ENCODE data around the gene PCNX2.

PCNX2 gene

DNA sequence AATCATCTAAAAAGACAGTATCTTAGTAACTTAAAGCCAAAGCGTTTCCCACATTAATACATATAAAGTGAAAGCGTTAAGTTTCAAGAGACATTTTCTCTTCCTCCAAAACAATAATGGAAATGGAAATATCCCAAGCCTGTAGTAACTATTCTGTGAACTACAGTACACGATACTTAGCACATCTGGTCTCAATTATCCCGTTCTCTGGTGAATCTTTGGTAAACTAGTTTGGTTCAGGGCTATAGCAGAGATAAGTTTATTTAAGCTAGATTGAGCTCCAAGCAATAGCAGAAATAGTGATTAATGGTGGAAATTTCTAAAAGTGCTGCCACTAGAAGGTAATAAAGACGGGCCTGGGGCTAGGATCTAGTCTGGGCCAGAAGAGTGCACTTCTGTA lies 55.2 kb downstream of the PCNX2 start:
- H3K9me3 Mint-ChIP-seq = no peaks in the 10 kb centered on the region
- peaks cover 15% of the 10 kb centered on the region for H3K36me3 Mint-ChIP-seq (ENCODE audit: low read depth)
- H3K4me3 Mint-ChIP-seq = no peak overlapping the region
- no peaks in the 10 kb centered on the region for H3K4me1 Mint-ChIP-seq (ENCODE audit: low read depth)
- no peaks in the 10 kb centered on the region for H3K27me3 Mint-ChIP-seq
- H3K27ac Mint-ChIP-seq = no peak overlapping the region

DNA sequence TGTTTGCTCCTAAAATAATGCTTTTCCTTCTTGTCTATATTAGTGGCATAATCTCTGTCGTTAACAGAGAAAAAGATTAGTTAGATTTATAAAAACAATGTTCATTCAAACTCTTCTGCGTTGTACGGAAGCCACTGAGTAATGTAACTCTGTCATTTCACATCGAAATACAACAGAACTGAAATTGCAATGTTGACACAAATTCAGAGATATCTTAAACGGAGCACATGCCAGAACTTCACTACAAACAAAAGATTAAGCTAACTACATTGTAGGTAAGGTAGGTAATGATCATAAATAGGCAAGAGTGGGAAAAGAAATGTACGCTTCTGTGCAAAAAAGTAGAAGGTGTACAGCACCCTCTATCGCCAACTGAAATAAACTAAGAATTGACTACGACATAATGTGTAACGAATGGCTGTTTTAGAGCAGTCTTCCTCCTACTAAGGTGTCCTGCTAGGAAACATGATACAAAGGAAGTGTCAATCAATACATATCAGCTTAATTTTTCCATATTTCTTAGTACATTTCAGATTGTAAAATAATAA lies 56.6 kb downstream of the PCNX2 start:
- H3K9me3 Mint-ChIP-seq = no peaks in the 10 kb centered on the region
- H3K36me3 Mint-ChIP-seq (ENCODE audit: low read depth) = peaks cover 16% of the 10 kb centered on the region
- H3K4me3 Mint-ChIP-seq = no peak overlapping the region
- H3K27me3 Mint-ChIP-seq = no peaks in the 10 kb centered on the region
- H3K27ac Mint-ChIP-seq = no peak overlapping the region
- H3K4me1 Mint-ChIP-seq (ENCODE audit: low read depth) = no peaks in the 10 kb centered on the region

DNA sequence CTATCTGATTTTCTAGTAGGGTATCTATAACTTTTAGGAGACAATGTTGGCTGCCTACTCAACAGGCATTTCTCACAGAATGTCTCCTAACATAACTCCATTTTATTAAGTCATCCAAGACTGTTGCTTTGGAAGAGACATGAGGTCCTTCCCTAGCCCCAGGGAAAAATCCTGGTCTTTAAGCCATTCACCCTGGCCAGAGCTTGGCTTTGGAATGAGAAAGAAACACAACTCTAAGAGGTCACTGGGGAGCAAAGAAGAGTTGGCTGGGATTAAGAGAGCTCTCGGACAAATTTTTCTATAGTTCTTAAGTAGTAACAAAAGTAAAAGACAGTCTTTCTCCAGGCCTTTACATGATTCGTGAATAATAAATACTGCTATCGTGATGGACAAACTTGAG lies 57.9 kb downstream of the PCNX2 start:
- no peaks in the 10 kb centered on the region for H3K9me3 Mint-ChIP-seq
- H3K27me3 Mint-ChIP-seq = no peaks in the 10 kb centered on the region
- no peaks in the 10 kb centered on the region for H3K4me1 Mint-ChIP-seq (ENCODE audit: low read depth)
- H3K27ac Mint-ChIP-seq = no peak overlapping the region
- no peak overlapping the region for H3K4me3 Mint-ChIP-seq
- peaks cover 16% of the 10 kb centered on the region for H3K36me3 Mint-ChIP-seq (ENCODE audit: low read depth)

DNA sequence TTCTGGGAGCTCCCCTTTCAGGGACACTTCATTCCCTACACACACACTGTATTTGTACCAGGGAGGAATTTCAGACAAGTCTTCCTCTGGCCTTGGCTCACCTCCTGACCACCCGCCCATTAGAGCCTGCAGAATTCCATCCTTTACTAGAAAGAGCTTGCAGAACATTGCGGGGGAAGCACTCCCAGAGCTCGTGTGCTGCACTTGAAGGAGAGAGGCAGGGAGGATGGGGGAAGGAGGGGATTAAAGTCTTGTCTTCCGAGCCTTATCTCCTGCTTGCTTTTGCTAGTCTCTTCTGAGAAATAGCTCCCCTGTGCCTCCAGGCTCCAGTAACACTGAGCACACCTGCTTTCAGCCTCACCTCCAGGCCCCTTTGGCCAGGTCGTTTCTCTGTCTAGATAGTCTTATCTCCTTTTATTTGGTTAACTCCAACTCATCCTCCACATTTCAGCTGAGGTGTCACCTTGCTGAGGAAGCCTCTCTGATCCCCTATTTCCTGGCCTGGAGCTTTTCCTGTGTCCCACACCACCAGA lies 62.0 kb downstream of the PCNX2 start:
- Mint-ChIP-seq H3K9me3 (no peaks in the 10 kb centered on the region), H3K36me3 (ENCODE audit: low read depth) (peaks cover 33% of the 10 kb centered on the region), H3K27me3 (no peaks in the 10 kb centered on the region), H3K27ac (no peak overlapping the region), H3K4me1 (ENCODE audit: low read depth) (no peaks in the 10 kb centered on the region), H3K4me3 (no peak overlapping the region)

DNA sequence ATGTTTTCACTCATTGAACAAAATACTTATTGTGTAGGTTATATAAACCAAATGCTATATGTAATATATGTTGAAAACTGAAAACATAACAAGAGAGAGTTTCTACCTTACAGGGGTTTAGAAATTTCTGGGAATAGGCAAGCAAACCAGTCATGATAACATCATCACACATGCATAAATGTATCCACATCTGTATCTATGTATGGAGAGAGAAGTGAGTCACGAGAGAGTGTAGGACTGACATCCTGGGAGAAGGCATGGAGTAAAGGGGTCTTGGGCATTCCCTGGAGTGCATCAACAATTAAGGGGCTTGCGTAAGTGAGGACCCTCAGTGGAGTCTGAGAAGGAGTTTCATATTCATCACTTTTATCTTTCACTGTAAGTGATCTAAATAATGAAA lies 65.5 kb downstream of the PCNX2 start:
- Mint-ChIP-seq H3K9me3 (no peaks in the 10 kb centered on the region), H3K36me3 (ENCODE audit: low read depth) (peaks cover 34% of the 10 kb centered on the region), H3K4me3 (no peak overlapping the region), H3K27ac (no peak overlapping the region), H3K27me3 (no peaks in the 10 kb centered on the region), H3K4me1 (ENCODE audit: low read depth) (no peaks in the 10 kb centered on the region)

DNA sequence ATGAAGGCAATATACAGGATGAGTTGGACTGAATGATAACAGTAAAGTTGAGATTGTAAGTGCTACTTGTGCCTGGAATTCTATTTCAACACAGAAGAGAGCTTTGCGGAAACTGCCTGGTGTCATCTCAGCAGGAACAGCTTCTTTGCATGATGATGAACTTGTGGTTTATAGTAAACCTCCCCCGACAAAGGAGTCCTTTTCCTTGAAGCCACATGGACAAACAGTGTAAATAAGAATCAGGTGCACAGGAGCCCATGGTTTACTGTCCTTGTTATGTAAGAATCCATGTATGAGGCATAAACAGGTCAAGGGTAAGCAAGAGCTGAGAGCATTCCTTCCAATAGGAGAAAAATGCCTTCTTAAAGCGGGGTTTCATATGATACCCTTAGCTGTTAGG lies 66.2 kb downstream of the PCNX2 start:
- H3K4me3 Mint-ChIP-seq = no peak overlapping the region
- no peaks in the 10 kb centered on the region for H3K27me3 Mint-ChIP-seq
- no peak overlapping the region for H3K27ac Mint-ChIP-seq
- no peaks in the 10 kb centered on the region for H3K9me3 Mint-ChIP-seq
- H3K4me1 Mint-ChIP-seq (ENCODE audit: low read depth) = no peaks in the 10 kb centered on the region
- H3K36me3 Mint-ChIP-seq (ENCODE audit: low read depth) = peaks cover 30% of the 10 kb centered on the region

DNA sequence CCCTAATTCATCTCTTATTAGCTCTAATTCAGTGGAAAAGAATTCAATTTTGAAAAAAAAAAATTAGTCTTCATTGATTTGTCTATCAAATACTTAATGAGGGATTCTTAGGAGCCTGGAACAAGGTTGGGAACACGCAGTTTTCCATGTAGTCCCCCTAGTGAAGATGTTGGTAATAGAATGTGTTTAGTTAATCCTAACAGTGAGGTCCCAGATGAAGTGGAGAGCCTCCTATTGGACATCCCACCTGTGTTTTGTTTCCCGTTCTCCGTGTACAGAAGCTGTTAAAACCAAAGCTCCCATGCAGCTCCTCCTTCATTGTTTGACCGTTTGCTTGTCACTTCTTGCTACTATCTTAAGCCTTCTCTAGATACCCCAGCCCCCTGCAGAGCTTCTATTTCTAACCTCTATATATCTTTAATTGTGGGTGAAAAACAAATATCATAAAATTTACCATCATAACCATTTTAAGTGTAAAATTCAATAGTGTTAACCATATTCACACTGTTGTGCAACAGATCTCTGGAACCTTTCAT lies 67.5 kb downstream of the PCNX2 start:
- no peaks in the 10 kb centered on the region for H3K9me3 Mint-ChIP-seq
- H3K27me3 Mint-ChIP-seq = no peaks in the 10 kb centered on the region
- no peak overlapping the region for H3K27ac Mint-ChIP-seq
- no peaks in the 10 kb centered on the region for H3K4me1 Mint-ChIP-seq (ENCODE audit: low read depth)
- H3K4me3 Mint-ChIP-seq = no peak overlapping the region
- peaks cover 29% of the 10 kb centered on the region for H3K36me3 Mint-ChIP-seq (ENCODE audit: low read depth)

DNA sequence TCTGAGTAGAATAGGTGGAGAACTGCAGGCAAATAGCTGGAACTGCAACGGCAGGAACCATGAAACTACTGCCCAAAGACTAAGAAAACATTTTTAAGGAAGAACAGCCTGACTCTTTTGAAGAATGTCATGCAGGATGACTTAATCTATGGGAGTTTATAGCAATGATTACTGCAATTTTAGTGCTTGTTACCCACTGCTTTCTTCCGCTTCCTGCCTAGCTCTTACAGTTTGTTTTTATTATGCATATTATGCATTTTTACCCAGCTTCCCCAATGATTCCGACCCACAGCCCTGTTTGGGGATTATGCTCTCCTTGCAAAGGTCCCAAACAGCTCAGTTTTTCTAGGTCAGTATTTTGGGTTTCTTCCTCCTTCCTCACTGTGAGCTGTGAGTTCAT lies 71.2 kb downstream of the PCNX2 start:
- Mint-ChIP-seq H3K27ac (no peak overlapping the region), H3K9me3 (no peaks in the 10 kb centered on the region), H3K4me1 (ENCODE audit: low read depth) (no peaks in the 10 kb centered on the region), H3K4me3 (no peak overlapping the region), H3K36me3 (ENCODE audit: low read depth) (peaks cover 35% of the 10 kb centered on the region), H3K27me3 (no peaks in the 10 kb centered on the region)

DNA sequence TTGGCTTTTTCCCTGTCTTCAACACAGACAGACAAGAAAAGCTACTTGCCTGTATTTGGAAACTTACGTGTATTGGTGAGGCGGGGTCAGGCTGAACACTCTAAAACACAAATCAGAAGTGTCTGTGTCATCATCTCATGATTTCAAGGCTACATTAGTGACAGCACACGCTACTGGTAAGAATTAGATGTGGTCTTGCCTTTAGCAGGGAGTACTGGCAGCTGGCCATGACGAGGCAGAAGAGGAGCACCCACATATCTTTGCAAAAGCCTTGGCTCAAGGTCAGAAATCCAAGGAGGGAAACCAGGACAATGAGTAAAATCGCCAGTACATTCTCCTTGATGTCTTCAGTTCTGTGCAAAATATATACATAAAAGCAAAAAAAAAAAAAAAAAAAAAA lies 77.7 kb downstream of the PCNX2 start:
- H3K36me3 Mint-ChIP-seq (ENCODE audit: low read depth) = peaks cover 31% of the 10 kb centered on the region
- no peaks in the 10 kb centered on the region for H3K27me3 Mint-ChIP-seq
- H3K9me3 Mint-ChIP-seq = no peaks in the 10 kb centered on the region
- no peak overlapping the region for H3K4me3 Mint-ChIP-seq
- H3K4me1 Mint-ChIP-seq (ENCODE audit: low read depth) = no peaks in the 10 kb centered on the region
- no peak overlapping the region for H3K27ac Mint-ChIP-seq

DNA sequence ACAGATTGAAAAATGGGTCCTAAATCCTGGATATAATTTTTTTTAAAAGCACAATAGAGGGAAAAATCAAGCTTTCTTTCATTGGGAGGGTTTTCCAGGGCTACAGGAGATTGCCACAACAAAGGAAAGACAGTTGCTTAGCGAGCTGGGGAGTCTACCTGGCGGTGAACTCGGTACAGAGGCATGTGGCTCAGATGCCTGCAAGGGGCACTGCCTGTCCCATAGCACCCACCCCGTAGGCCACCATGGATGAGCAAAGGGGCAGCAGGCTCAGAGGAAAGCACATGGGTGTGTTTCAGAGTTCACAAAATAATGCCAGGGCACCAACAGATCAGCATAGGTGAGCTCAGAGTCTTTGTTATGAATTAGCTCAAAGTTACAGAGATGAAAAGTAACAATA lies 79.5 kb downstream of the PCNX2 start:
- H3K27ac Mint-ChIP-seq = no peak overlapping the region
- no peak overlapping the region for H3K4me3 Mint-ChIP-seq
- peaks cover 31% of the 10 kb centered on the region for H3K36me3 Mint-ChIP-seq (ENCODE audit: low read depth)
- H3K9me3 Mint-ChIP-seq = no peaks in the 10 kb centered on the region
- no peaks in the 10 kb centered on the region for H3K4me1 Mint-ChIP-seq (ENCODE audit: low read depth)
- no peaks in the 10 kb centered on the region for H3K27me3 Mint-ChIP-seq

DNA sequence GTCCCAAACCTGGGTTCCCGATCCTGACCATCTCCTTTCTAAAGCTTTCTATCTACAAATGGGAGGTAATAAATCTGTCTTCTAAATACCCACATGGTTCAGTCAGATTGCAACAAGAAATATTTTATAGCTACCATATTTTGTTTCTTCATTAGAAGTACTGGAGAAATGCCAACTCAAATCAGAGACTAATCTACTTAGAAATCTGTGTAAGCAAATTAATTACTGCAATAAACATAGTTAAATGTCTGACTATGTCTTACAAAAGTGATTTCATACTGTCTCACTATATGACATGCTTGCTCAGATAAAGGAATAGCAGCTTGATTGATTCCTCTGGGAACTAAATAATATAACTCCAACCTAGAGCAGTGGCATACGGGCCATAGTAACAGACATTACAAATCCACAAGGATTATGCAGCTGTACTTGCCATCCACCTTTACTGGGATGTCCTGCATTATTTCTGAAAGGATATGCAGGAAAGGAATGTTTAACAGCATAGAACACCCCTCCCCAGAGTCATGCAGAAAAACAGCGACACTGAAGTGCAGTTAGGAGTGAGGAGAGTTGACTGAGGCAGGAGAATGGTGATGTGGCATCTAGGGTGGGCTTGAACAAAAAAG lies 80.3 kb downstream of the PCNX2 start:
- Mint-ChIP-seq H3K4me3 (no peak overlapping the region), H3K4me1 (ENCODE audit: low read depth) (no peaks in the 10 kb centered on the region), H3K27me3 (no peaks in the 10 kb centered on the region), H3K9me3 (no peaks in the 10 kb centered on the region), H3K36me3 (ENCODE audit: low read depth) (peaks cover 23% of the 10 kb centered on the region), H3K27ac (no peak overlapping the region)

DNA sequence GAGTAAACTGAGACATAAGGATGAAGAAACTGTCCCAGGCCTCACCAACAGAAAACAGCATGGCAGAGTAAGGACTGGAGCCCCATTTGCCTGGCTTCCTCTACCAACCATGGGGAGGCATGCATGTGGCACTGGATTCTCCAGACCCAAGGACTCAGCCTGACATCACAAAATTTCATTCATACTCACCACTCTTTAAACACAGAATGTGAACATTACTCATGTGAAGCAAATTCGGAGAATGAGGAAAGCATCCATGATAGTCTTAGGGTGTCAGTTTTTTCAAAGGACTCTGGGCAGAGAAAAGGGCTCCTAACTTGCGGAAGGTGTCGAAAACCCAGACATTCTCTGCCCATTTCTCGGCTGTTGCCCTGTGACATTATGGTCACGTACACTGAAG lies 83.9 kb downstream of the PCNX2 start:
- Mint-ChIP-seq H3K36me3 (ENCODE audit: low read depth) (peaks cover 14% of the 10 kb centered on the region), H3K4me3 (no peak overlapping the region), H3K27me3 (no peaks in the 10 kb centered on the region), H3K4me1 (ENCODE audit: low read depth) (no peaks in the 10 kb centered on the region), H3K27ac (no peak overlapping the region), H3K9me3 (no peaks in the 10 kb centered on the region)

DNA sequence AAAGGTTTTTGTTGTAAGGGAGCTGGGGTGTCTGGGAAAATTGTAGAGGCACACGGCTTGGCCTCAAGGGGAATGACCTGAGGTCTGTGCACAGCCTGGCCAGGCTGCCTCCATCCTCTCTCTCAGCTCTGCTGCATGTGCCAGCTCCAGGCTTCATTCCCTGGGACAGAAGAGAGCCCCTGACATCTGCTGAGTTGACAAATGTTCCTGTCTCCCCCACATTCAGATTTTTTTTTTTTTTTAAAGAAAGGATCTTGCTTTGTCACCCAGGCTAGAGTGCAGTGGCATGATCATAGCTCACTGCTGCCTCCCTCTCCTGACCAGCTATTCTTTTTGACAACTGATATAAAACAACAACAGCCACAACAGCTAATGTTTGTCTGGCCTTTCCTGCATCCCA lies 84.4 kb downstream of the PCNX2 start:
- Mint-ChIP-seq H3K4me3 (no peak overlapping the region), H3K36me3 (ENCODE audit: low read depth) (peaks cover 17% of the 10 kb centered on the region), H3K27me3 (no peaks in the 10 kb centered on the region), H3K9me3 (no peaks in the 10 kb centered on the region), H3K4me1 (ENCODE audit: low read depth) (no peaks in the 10 kb centered on the region), H3K27ac (no peak overlapping the region)

DNA sequence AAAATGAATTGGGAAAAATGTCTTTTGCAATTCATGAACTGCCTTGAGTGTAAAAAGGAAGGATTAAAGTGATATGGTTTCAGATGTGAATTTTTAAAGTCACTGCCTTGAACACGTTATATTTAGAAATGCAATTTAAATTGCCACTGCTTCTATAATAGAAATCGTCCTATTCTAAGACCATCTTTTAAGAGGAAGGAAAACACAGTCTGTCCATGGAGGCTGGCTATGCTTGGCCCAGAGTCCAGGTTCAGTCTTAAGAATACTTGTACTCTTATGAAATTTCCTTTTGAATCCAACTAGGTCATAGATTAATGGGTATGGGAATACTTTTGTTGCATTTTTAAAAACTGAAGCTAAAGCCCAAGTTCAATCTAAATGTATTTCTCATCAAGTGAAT lies 86.0 kb downstream of the PCNX2 start:
- no peak overlapping the region for H3K27ac Mint-ChIP-seq
- no peak overlapping the region for H3K4me3 Mint-ChIP-seq
- no peaks in the 10 kb centered on the region for H3K4me1 Mint-ChIP-seq (ENCODE audit: low read depth)
- H3K9me3 Mint-ChIP-seq = no peaks in the 10 kb centered on the region
- peaks cover 22% of the 10 kb centered on the region for H3K36me3 Mint-ChIP-seq (ENCODE audit: low read depth)
- no peaks in the 10 kb centered on the region for H3K27me3 Mint-ChIP-seq

DNA sequence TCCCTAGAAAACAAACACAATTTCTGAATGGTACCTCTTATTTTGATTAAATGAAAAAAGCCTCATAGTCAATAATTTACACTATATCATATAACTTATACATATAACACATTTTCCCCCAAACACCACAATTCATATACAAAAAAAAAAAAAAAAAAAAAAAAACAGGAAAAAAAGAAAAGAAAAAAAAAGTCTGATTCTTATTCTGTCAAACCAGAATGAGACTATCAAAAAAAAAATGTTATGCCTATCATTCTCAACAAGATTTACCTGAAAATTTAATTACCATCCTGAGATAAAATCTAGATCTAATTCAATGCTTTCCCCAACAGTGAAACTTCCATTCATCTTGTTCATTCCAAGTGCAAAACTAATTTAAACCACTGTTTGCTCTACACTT lies 86.8 kb downstream of the PCNX2 start:
- Mint-ChIP-seq H3K4me3 (no peak overlapping the region), H3K36me3 (ENCODE audit: low read depth) (peaks cover 22% of the 10 kb centered on the region), H3K9me3 (no peaks in the 10 kb centered on the region), H3K27ac (no peak overlapping the region), H3K4me1 (ENCODE audit: low read depth) (no peaks in the 10 kb centered on the region), H3K27me3 (no peaks in the 10 kb centered on the region)

DNA sequence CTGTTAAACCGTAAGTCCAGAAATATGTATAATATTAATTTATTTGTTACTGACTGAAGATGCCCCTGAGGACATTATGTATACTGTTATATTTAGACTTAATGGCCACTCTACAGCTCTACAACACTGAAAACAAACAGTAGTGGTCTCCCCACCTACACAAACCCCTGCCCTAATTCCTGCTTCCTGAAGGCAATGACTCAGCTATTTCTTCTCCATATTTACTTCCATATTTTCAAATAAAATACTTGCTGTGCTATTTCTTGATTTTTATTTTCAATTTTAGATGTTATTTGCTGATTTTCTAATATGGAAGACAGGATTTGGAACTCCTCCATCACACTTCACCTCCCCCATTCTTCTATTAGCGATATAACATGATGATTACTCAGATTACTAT lies 97.6 kb downstream of the PCNX2 start:
- Mint-ChIP-seq H3K4me3 (no peak overlapping the region), H3K36me3 (ENCODE audit: low read depth) (peaks cover 71% of the 10 kb centered on the region), H3K9me3 (peaks cover 8% of the 10 kb centered on the region), H3K27ac (no peak overlapping the region), H3K27me3 (no peaks in the 10 kb centered on the region), H3K4me1 (ENCODE audit: low read depth) (no peaks in the 10 kb centered on the region)

Data from stimulated activated naive CD8-positive, alpha-beta T cell treated with anti-CD3 and anti-CD28 coated beads, Interleukin-15, Interleukin-2, amounts not matched to agents 100 ng/mL and 50 ng/mL, for 24 hours (primary cell).